ENCODE results near the gene HVCN1. TPM values are rescaled to one million over a fixed set of nuclear protein-coding genes. Genes with fewer than 3 reads are reported as not detected.
"Not testable (repeated sequence)": the region's sequence is repeated elsewhere in the genome, so short reads cannot be mapped to it uniquely, and the experiment has no call there.

The HVCN1 gene
- total and polyA plus RNA-seq, 2 of the 8 experiments (the other 6 are each of a cell fraction or from before 2014, with no cell fraction given), result 5.8 to 11.2 TPM

- H3K27ac ChIP-seq (ENCODE audit: low read depth, low read length); H3K14ac ChIP-seq (ENCODE audit: insufficient read length); H3K4ac ChIP-seq (replicated peaks; ENCODE audit: insufficient read length, low read depth, low read length); H4K20me1 ChIP-seq (replicated peaks in 1 of 2; ENCODE audit: control insufficient read depth in 1 of 2, insufficient read depth in 2 of 2, low read length in 2 of 2); H4K8ac ChIP-seq (ENCODE audit: extremely low read depth, insufficient read depth, low read length); H4K91ac ChIP-seq (replicated peaks; ENCODE audit: insufficient read length, low read length); H3K9ac ChIP-seq (replicated peaks in 1 of 4; ENCODE audit: extremely low read depth in 1 of 4, low read depth in 3 of 4, low read length in 3 of 4); H2BK120ac ChIP-seq (replicated peaks; ENCODE audit: low read depth, low read length); H3K23ac ChIP-seq (ENCODE audit: insufficient read length); H3K4me3 ChIP-seq (ENCODE audit: extremely low read depth in 1 of 4, insufficient read depth in 2 of 4, low read depth in 3 of 4, low read length in 4 of 4); H4K5ac ChIP-seq (ENCODE audit: insufficient read length, low read depth, low read length); H3K18ac ChIP-seq (ENCODE audit: extremely low read depth, low read length); H2BK5ac ChIP-seq (ENCODE audit: low read depth, low read length); H3K4me2 ChIP-seq (ENCODE audit: insufficient read depth in 1 of 2, low read depth in 2 of 2, low read length in 2 of 2); H3K79me2 ChIP-seq (ENCODE audit: control insufficient read depth in 1 of 2, insufficient read depth in 2 of 2, low read length in 2 of 2); H2AK5ac ChIP-seq (ENCODE audit: low read depth, low read length); H3K9me3 ChIP-seq (ENCODE audit: insufficient read depth in 2 of 2, low read depth in 1 of 2, low read length in 1 of 2); H3K4me1 ChIP-seq (replicated peaks in 1 of 4; ENCODE audit: control insufficient read depth in 3 of 4, insufficient read depth in 4 of 4, low read length in 3 of 4); H3K79me1 ChIP-seq (ENCODE audit: low read depth, low read length); H2BK12ac ChIP-seq (ENCODE audit: low read depth, low read length); H3K23me2 ChIP-seq (ENCODE audit: low read depth, low read length); DNase-seq (ENCODE audit: low read depth in 1 of 2, low spot score in 2 of 2); H3K27me3 ChIP-seq (replicated peaks in 1 of 4; ENCODE audit: control insufficient read depth in 3 of 4, extremely low read depth in 1 of 4, insufficient read depth in 3 of 4, low read length in 3 of 4); H2BK20ac ChIP-seq (ENCODE audit: low read length); H2BK15ac ChIP-seq (ENCODE audit: low read length); H3K56ac ChIP-seq (replicated peaks; ENCODE audit: insufficient read length, low read depth, low read length); H3K36me3 ChIP-seq (ENCODE audit: control insufficient read depth in 2 of 4, insufficient read depth in 4 of 4, low read length in 3 of 4); H2AFZ ChIP-seq (ENCODE audit: low read length): not testable (repeated sequence)
- ChIA-PET POLR2A (ENCODE audit: partially characterized antibody) (interaction anchor here (3.8 kb wide), 1 partner anchor 133 kb away, joined by 17 read pairs; the partner anchor contains the start of genes FAM216A and GPN3), CTCF (ENCODE audit: partially characterized antibody) (interaction anchor here (0.6 to 14.6 kb wide), 51 partner anchors 11 to 646 kb away, joined by 3 to 190 read pairs (median 5); partner anchors contain the start of genes ARPC3, FAM216A, GPN3 and RAD9B)
- TF ChIP-seq CEBPB (IDR thresholded peaks at IDR 0.05; ENCODE audit: low read depth, low read length) (peak; percentile 70), KDM1A (IDR thresholded peaks at IDR 0.05; ENCODE audit: borderline replicate concordance, low read length) (peak; percentile 82; the same call in 1 of the 2 replicates), CTCF (IDR thresholded peaks at IDR 0.05; ENCODE audit: control extremely low read depth in 1 of 3, insufficient read depth in 1 of 3, low read depth in 1 of 3, low read length in 3 of 3) (peak; percentile 8 to 76 (median 71)), RAD21 (IDR thresholded peaks at IDR 0.05 in 1 of 2, conservative IDR thresholded peaks at IDR 0.05 in 1 of 2; ENCODE audit: low read depth in 2 of 2, low read length in 2 of 2) (peak; percentile 82 to 89)
- 82% methylated on average over 14 of the region's 14 CpGs; no CpG with 5 or more reads in 1 of the 2 experiments for WGBS, 2 experiments (ENCODE audit: extremely low coverage in 1 of 2, insufficient coverage in 1 of 2, insufficient read length in 1 of 2, insufficient replicate concordance in 2 of 2, low coverage in 1 of 2, low lambda C conversion rate in 2 of 2, missing lambda C conversion rate in 1 of 2)
- FAIRE-seq, result peak; percentile 84
These were observed 86.7 kb downstream of the HVCN1 start for GRCh38 chr12:110602085-110602814.

Measured in H1 (cell line).